Jurkat, Clone E6-1 (cell line): ENCODE data around the gene CST11.

Experiments
- DNase-seq: peaks from one replicate; pipeline ENCODE4 v3.0.0-alpha.2; 2011; ENCODE audit warnings: low read depth, low spot score
- H3K4me3 ChIP-seq: 2 replicates; pipeline ENCODE4 v1.5.1; 2011; ENCODE audit warnings: mild to moderate bottlenecking, low read length, control low read depth, moderate library complexity

Gene CST11

GRCh38 chr20:23404196-23404595 is 48.5 kb downstream of the CST11 start:
- H3K4me3 ChIP-seq = no peak overlapping the region
- no peak for DNase-seq

DNA sequence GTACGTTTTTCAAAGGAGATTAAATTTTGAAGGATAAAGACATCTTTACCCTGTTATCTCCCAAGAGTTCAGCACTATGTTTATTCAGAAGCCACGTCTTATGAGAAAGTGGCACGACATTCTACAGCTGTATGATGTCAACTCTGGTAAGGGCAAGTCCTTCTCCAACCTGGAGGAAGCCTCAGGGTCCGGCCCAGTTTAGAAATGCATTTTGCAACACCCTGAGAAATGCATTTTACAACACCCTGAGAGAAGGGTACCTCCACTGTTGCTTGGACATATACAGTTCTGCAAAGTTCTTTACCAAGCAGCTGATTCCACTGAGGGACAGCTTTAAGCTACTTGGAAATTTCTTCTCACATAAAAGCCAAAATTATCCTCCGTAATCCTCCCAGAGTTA is 48.9 kb downstream of the CST11 start:
- H3K4me3 ChIP-seq = no peak overlapping the region
- DNase-seq = no peak

DNA sequence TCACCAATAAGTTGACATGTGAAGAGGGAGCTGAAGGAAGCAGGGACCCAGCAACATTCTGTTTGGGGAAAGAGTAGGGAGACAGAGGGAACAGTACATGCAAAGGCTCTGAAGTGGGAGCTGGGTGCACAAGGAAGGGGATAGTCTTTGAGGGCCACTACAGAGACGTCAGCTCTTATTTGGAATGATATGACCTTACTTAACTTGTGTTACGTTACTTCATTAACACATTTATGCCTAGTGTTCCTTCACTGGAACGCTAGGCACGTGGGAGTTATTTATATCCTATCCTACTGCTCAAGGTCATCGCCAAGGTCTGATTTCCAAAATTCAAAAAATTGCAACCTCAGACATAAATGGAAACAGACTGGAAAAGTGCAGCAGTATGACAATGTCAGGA is 51.6 kb downstream of the CST11 start:
- no peak overlapping the region for H3K4me3 ChIP-seq
- DNase-seq = no peak
